A673 (cell line): ENCODE measurements around the gene TBC1D16. TPM values are rescaled to one million over a fixed set of nuclear protein-coding genes. Genes with fewer than 3 reads are reported as not detected.

Experiments
- BruUV-seq: library from RNA; stranded (reverse); fragments of 400-500 nt; replicated peaks from 2 replicates; lab custom pipeline; 2021; lab: Mats Ljungman, UMichigan
- CTCF ChIA-PET: fragments of 300-600 bp; sonication (Branson Sonifier 250); formaldehyde crosslinking; loops from one replicate; lab custom pipeline; 2022; ENCODE audit warnings: antibody characterized with exemption; lab: Charles Lee
- POLR2A ChIA-PET: fragments of 300-600 bp; sonication (Branson Sonifier 250); formaldehyde crosslinking; loops from one replicate; lab custom pipeline; 2022; ENCODE audit warnings: antibody characterized with exemption; ENCODE audit not compliant: low non-redundant PET; lab: Charles Lee
- DNase-seq: peaks from one replicate; pipeline ENCODE4 v3.0.0-alpha.2; 2015; ENCODE audit warnings: low spot score
- H3K27ac ChIP-seq: fragments of 200-600 bp; sonication (generic); 2 replicates; pipeline ENCODE4 v1.5.1; 2016; ENCODE audit warnings: mixed run types, low read depth, mild to moderate bottlenecking, mixed read lengths, antibody characterized with exemption, low read length; ENCODE audit not compliant: poor library complexity, severe bottlenecking
- H3K27me3 ChIP-seq: fragments of 200-600 bp; sonication (generic); replicated peaks from 2 replicates; pipeline ENCODE4 v1.6.1; 2017; ENCODE audit warnings: mixed run types, low read depth, mild to moderate bottlenecking, mixed read lengths, antibody characterized with exemption, low read length; ENCODE audit not compliant: insufficient read depth, poor library complexity
- H3K36me3 ChIP-seq: fragments of 200-600 bp; sonication (generic); 2 replicates; pipeline ENCODE4 v1.6.1; 2016; ENCODE audit warnings: mixed run types, mild to moderate bottlenecking, mixed read lengths, antibody characterized with exemption, low read length; ENCODE audit not compliant: insufficient read depth, poor library complexity, severe bottlenecking
- H3K4me1 ChIP-seq: fragments of 200-600 bp; sonication (generic); 2 replicates; pipeline ENCODE4 v1.6.1; 2017; ENCODE audit warnings: mixed run types, mild to moderate bottlenecking, mixed read lengths, antibody characterized with exemption, low read length; ENCODE audit not compliant: insufficient read depth, poor library complexity, severe bottlenecking
- H3K4me3 ChIP-seq: fragments of 200-600 bp; sonication (generic); 2 replicates; pipeline ENCODE4 v1.5.1; 2016; ENCODE audit warnings: low read depth, mixed run types, mild to moderate bottlenecking, mixed read lengths, low read length; ENCODE audit not compliant: poor library complexity, severe bottlenecking
- H3K9me3 ChIP-seq: fragments of 200-600 bp; sonication (generic); 2 replicates; pipeline ENCODE4 v1.6.1; 2016; ENCODE audit warnings: mixed run types, low read depth, mild to moderate bottlenecking, mixed read lengths, antibody characterized with exemption, low read length; ENCODE audit not compliant: poor library complexity, severe bottlenecking
- CTCF ChIP-seq: fragments of 300-800, 200-600 bp; sonication (generic); conservative IDR thresholded peaks from 2 replicates; pipeline ENCODE4 v1.5.1; 2017; ENCODE audit warnings: low read depth, mild to moderate bottlenecking, antibody characterized with exemption, low read length, moderate library complexity, mixed read lengths
- EZH2 ChIP-seq: fragments of 200-600 bp; sonication (generic); IDR thresholded peaks from 2 replicates; pipeline ENCODE4 v1.6.1; 2017; ENCODE audit warnings: borderline replicate concordance, low read depth, mild to moderate bottlenecking, mixed read lengths, antibody characterized with exemption, low read length; ENCODE audit not compliant: poor library complexity, severe bottlenecking
- intact Hi-C: fragments of 100-400 bp; cut with micrococcal nuclease; formaldehyde crosslinking; loops from one replicate; pipeline ENCODE4 v1.10.0; 2022; ENCODE audit not compliant: unreplicated experiment
- total RNA-seq: library from RNA; stranded (reverse); gene quantifications from 2 replicates; pipeline ENCODE4 v1.2.3, GENCODE V29; 2021

Gene TBC1D16
- total RNA-seq, 1 experiment from 2014 or later = 49.1 TPM

- DNase-seq = no peak
- BruUV-seq = TSS peak; percentile 37
- ChIA-PET CTCF (no interaction called here), POLR2A (no interaction called here)
- Histone ChIP-seq H3K27me3 (no peaks in the 10 kb centered on the region), H3K4me1 (peaks cover 51% of the 10 kb centered on the region), H3K36me3 (no peaks in the 10 kb centered on the region), H3K4me3 (no peak overlapping the region), H3K27ac (no peak overlapping the region), H3K9me3 (no peaks in the 10 kb centered on the region)
- intact Hi-C loops = no loop called here
- TF ChIP-seq CTCF = no peak
- TF ChIP-seq EZH2 = no peak
These were observed 103.0 kb downstream of the TBC1D16 start for GRCh38 chr17:79932451-79933306.

GRCh38 chr17:79931817-79932309, 103.8 kb downstream of the TBC1D16 start:
- DNase-seq = no peak
- H3K9me3 ChIP-seq = no peaks in the 10 kb centered on the region
- H3K4me3 ChIP-seq = no peak overlapping the region
- POLR2A ChIA-PET = no interaction called here
- H3K36me3 ChIP-seq = no peaks in the 10 kb centered on the region
- H3K27me3 ChIP-seq = no peaks in the 10 kb centered on the region
- CTCF ChIA-PET = no interaction called here
- intact Hi-C loops = no loop called here
- no TSS peak for BruUV-seq
- peaks cover 43% of the 10 kb centered on the region for H3K4me1 ChIP-seq
- TF ChIP-seq CTCF (no peak), EZH2 (no peak)
- no peak overlapping the region for H3K27ac ChIP-seq

GRCh38 chr17:79930877-79931816, 104.5 kb downstream of the TBC1D16 start:
- CTCF ChIA-PET = no interaction called here
- Histone ChIP-seq H3K27ac (no peak overlapping the region), H3K4me1 (peaks cover 36% of the 10 kb centered on the region)

More at GRCh38 chr17:79930877-79931816, 104.5 kb downstream of the TBC1D16 start:
- POLR2A ChIA-PET = no interaction called here
- BruUV-seq = no TSS peak
- no peak for DNase-seq
- intact Hi-C loops = no loop called here
- TF ChIP-seq EZH2 (no peak), CTCF (no peak)
- no peaks in the 10 kb centered on the region for H3K9me3 ChIP-seq
- H3K36me3 ChIP-seq = no peaks in the 10 kb centered on the region
- peak overlapping the region; percentile 54 for H3K4me3 ChIP-seq
- H3K27me3 ChIP-seq = no peaks in the 10 kb centered on the region
